Large intestine (tissue), 3 donors: ENCODE results near the gene PHLDB3. TPM values are rescaled to one million over a fixed set of nuclear protein-coding genes. Genes with fewer than 3 reads are reported as not detected.

Experiments used
- DNase-seq, 2 donors: peaks; one replicate each; pipeline versions ENCODE4 v3.0.0 to v3.0.0-alpha.2; 2013
- H3K27ac ChIP-seq: one replicate; pipeline ENCODE4 v1.5.1; 2013; ENCODE audit warnings: low read length
- H3K27me3 ChIP-seq: 2 replicates; pipeline ENCODE4 v1.6.1; 2013; ENCODE audit warnings: low read length; ENCODE audit not compliant: control insufficient read depth, insufficient read depth
- H3K36me3 ChIP-seq: 2 replicates; pipeline ENCODE4 v1.6.1; 2013; ENCODE audit warnings: low read length; ENCODE audit not compliant: control insufficient read depth, insufficient read depth
- H3K4me1 ChIP-seq: one replicate; pipeline ENCODE4 v1.6.1; 2013; ENCODE audit warnings: low read length; ENCODE audit not compliant: control insufficient read depth, insufficient read depth
- H3K4me3 ChIP-seq: one replicate; pipeline ENCODE4 v1.5.1; 2013; ENCODE audit warnings: low read length
- H3K9me3 ChIP-seq: one replicate; pipeline ENCODE4 v1.6.1; 2013; ENCODE audit warnings: mild to moderate bottlenecking, low read depth, low read length, moderate library complexity; ENCODE audit not compliant: control insufficient read depth
- WGBS: methylation state at CpG from one replicate; pipeline ENCODE4 v1.1.5; 2013; ENCODE audit warnings: low lambda C conversion rate; ENCODE audit not compliant: insufficient coverage; 5-methylcytosine and 5-hydroxymethylcytosine counted together
- polyA plus RNA-seq: library from polyadenylated mRNA; unstranded; fragments of 120-200 nt; gene quantifications from one replicate; pipeline ENCODE4 v1.2.1, GENCODE V29; 2013

The PHLDB3 gene
- polyA plus RNA-seq, 1 donor: 33.8 TPM

DNA sequence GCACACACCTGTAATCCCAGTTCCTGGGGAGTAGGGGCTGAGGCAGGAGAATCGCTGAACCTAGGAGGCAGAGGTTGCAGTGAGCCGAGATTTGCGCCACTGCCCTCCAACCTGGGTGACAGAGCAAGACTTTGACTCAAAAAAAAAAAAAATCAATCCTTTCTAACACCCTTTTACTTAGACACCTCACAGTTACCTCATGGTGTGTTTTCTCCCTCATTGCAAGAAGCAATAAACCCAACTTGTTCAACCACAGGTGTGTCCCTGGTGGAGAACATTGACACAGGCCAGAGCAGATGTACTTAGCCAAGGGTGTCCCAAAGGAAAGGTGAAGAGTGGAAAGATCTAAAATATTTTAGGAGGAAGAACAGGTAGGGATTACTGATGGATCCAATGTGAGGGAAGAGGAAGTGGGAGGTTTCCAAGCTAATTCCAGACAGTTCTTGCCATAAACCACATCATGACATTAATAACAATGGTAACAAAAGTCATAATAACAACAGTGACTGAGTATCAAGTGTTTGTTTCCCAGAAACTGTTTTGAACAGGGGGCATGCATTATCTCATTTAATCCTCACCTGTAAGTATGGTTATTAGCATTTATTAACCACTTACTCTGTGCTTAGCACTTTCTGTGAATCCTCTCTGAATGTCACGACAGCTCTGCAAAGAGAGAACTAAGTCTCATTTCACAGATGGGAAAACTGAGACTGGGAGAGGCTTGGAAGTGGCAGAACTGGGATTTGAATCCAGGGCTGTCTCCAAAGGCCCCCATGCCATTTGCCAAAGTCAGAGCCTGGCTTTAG is 36.0 kb downstream of the PHLDB3 start:
- Histone ChIP-seq H3K36me3 (no peaks in the 10 kb centered on the region), H3K4me1 (peaks cover 4% of the 10 kb centered on the region), H3K27ac (no peak overlapping the region), H3K27me3 (peaks cover 15% of the 10 kb centered on the region), H3K9me3 (peaks cover 5% of the 10 kb centered on the region), H3K4me3 (no peak overlapping the region)
- no peak for DNase-seq
- no CpG with 5 or more reads among the region's 4 CpGs for WGBS

DNA sequence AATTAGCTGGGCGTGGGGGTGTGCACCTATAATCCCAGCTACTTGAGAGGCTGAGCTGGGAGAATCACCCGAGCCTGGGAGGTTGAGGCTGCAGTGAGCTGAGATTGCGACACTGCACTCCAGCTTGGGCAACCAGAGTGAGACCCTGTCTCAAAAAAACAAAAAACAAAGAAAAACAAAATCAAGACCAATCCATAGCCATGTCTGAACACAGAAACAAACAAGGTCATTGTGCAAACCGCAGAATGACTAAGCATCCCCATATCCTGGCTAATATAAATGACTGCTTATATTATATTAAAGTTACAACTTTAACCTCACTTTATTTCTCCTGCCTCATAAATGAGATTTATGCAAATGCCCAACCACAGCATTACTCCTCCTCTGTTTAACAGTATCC is 36.8 kb downstream of the PHLDB3 start:
- no peak overlapping the region for H3K27ac ChIP-seq
- peaks cover 15% of the 10 kb centered on the region for H3K27me3 ChIP-seq
- WGBS: 60% methylated on average over 1 of the region's 4 CpGs
- no peak overlapping the region for H3K4me3 ChIP-seq
- no peaks in the 10 kb centered on the region for H3K36me3 ChIP-seq
- no peak for DNase-seq
- H3K4me1 ChIP-seq: peaks cover 4% of the 10 kb centered on the region
- peaks cover 5% of the 10 kb centered on the region for H3K9me3 ChIP-seq

DNA sequence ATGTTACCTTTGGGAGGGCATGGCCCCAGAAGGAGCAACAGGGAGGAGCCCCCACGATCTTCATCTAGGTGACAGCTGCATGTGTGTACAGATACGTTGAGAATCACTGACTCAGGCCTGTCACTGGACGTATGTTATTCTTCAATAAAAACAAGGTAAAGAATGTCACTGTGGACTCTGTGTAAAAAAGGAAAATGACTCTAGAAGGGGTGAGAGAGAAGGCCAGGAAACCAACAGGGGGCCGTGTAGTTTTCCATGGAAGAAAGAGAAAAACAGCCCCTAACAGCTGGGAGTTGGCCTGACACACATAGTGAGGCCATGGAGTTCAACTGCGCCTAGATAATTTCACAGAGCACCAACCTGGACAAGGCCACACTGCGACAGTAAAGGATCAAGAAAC is 37.3 kb downstream of the PHLDB3 start:
- Histone ChIP-seq H3K27ac (no peak overlapping the region), H3K4me3 (no peak overlapping the region), H3K36me3 (no peaks in the 10 kb centered on the region), H3K27me3 (peaks cover 15% of the 10 kb centered on the region), H3K9me3 (peaks cover 5% of the 10 kb centered on the region), H3K4me1 (peaks cover 4% of the 10 kb centered on the region)
- WGBS: no CpG with 5 or more reads among the region's 6 CpGs
- DNase-seq: no peak

DNA sequence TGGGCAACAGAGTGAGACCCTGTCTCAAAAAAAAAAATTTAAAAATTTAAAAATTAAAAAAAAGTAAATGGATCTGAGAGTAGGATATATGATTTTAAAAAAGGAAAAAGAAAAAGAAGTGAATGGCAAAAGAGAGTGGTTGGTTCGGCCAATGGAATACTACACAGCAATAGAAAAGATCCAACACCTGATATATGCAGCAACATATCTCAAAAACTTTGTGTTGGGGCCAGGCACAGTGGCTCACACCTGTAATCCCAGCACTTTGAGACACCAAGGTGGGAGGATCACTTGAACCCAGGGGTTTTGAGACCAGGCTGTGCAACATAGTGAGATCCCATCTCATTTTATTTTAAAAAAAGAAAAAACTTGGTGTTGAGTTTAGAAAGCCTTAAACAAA is 37.8 kb downstream of the PHLDB3 start:
- Histone ChIP-seq H3K36me3 (no peaks in the 10 kb centered on the region), H3K4me3 (no peak overlapping the region), H3K4me1 (peaks cover 4% of the 10 kb centered on the region), H3K27me3 (peaks cover 15% of the 10 kb centered on the region), H3K27ac (no peak overlapping the region), H3K9me3 (peaks cover 5% of the 10 kb centered on the region)
- DNase-seq: no peak
- 100% methylated on average over 1 of the region's 1 CpG for WGBS

DNA sequence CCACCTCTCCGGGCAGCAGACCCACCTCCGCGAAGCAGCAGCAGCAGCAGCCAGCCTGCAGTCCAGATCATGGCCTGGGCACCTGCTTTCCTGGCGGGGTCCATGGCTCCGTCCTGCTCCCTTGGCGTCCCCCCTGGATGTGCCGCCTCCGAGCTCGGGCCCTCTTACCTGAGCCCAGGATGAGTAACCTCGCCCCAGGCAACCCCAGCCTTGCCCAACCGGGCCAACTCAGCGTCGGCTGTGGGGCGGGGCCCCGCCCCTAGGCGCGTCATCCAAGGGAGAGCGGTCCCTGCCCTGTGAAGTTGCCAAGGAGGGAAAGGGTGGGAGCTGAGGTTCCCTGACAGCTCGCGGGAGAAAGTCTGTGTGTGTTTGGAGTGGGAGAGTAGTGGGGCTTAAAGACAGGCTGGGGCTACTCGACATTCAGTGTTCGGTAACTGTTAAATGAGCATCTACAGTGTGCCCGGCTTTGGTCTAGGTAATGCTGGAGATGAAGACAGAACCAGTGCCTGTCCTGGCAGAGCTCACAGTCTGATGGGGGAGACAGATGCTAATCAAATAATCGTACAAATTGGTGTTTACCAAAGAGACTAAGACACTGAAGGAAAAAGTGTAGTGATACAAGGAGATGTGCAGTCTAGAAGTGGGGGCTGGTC is 39.0 kb downstream of the PHLDB3 start, which contains the start of gene LYPD3:
Gene LYPD3 (minus strand): TSS at position 141 of the 653 bp plus-strand sequence. CDS start 37 bp downstream, at position 104.
- Histone ChIP-seq H3K36me3 (no peaks in the 10 kb centered on the region), H3K9me3 (peaks cover 5% of the 10 kb centered on the region), H3K4me1 (peaks cover 4% of the 10 kb centered on the region), H3K27ac (peak within 1 kb of the TSS; percentile 63), H3K4me3 (no peak within 1 kb of the TSS), H3K27me3 (peaks cover 18% of the 10 kb centered on the region)
- DNase-seq: peak; percentile 19 to 53
- no CpG with 5 or more reads among the region's 24 CpGs for WGBS

DNA sequence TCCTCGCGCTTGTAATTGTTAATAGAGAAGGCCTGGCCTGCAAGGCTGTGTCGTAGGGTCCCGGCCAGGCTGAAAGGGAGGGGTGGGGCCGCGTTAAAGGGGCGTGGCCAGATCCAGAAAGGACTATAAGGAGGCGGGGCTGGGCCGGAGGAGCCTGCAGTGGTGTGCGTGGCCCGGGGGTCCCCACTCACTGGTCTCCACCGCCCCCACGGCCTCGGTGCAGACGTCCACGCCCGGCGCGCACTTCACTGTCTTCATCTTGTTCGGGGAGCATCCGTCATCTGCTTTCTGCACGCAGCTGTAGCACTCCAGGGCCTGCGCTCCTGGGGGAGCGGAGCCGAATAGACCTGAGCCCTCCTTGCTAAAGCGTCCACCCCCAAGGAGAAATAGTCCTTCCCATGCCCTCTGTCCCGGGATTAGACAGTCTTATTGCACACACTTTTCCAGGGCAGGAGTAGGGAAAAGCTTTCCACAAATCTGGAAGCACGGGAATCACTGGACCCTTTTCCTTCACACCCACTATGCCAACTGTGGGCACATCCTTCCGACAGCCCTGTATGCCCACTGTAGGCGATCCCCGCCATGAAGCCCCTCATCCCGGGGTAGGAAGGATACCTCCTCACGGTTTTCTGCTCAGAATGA is 40.3 kb downstream of the PHLDB3 start:
- 50% methylated on average over 1 of the region's 33 CpGs for WGBS
- Histone ChIP-seq H3K36me3 (no peaks in the 10 kb centered on the region), H3K4me3 (peak overlapping the region; percentile 59), H3K27me3 (peaks cover 21% of the 10 kb centered on the region), H3K4me1 (peaks cover 4% of the 10 kb centered on the region), H3K27ac (peak overlapping the region; percentile 63), H3K9me3 (peaks cover 5% of the 10 kb centered on the region)
- no peak for DNase-seq

DNA sequence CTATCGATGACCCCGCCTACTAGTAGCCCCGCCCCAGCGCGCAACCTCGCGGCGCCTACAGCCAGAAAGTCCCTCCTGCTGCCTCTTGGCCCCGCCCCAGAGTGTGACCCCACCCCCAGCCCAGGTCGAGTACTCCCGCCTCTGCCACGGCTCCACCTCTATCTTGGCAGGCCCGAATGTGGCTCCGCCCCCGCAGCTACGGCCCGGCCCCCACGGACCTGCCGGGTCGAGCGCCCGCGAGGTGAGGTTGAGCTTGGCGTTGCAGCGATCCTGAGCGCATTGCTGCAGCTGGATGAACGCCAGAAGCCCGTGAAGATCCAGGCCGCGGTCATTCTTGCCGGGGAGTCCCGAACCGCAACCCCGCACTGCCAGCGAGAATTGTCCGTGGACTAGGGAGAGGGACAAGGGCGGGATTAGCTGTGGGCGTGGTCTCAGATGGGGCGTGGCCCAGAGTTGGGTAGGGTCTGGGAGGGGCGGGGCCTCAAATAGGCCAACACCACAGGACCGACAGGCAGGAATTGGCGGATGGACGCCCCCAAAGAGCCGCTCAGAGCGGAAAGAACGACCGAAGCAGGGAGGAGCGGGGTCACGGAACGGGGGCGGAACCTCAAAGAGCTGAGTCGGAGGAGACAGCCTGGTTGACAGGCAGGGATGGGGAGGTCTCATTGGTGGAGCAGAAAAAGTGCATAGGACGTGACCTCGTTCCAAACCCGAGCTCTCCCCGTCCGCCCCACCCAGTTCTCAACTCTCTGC is 41.0 kb downstream of the PHLDB3 start:
- WGBS: no CpG with 5 or more reads among the region's 57 CpGs
- peaks cover 5% of the 10 kb centered on the region for H3K9me3 ChIP-seq
- peaks cover 4% of the 10 kb centered on the region for H3K4me1 ChIP-seq
- peak overlapping the region; percentile 59 for H3K4me3 ChIP-seq
- H3K36me3 ChIP-seq: no peaks in the 10 kb centered on the region
- DNase-seq: peak; percentile 94 to 97
- H3K27me3 ChIP-seq: peaks cover 21% of the 10 kb centered on the region
- H3K27ac ChIP-seq: peak overlapping the region; percentile 63

DNA sequence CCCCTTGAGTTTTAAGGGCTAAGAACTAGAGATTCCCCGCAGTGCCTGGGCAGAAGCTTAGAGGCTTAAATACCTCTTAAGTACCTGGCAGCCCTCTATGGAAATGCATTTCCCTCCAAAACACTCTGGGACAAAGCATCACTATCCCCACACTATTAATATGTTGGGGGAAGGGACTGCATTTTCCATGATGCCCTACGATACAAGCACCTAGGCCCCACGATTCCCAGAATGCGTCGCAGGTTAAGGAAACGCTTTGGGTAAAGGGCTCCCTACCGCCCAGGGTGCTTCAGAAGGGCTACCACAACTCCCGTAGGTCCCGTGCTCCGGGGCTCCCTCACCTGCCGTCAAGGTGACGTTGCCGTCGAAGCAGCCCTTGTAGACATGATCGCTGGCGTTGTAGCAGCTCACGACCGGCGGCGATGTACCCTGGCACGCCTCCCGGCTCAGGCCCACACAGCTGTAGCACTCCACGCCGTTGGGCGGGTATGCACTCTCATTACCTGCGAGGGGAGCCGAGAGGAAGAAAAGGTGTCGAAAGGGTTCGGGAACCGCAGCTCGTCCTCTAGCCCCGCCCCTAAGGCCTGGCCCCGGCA is 41.7 kb downstream of the PHLDB3 start:
- Histone ChIP-seq H3K4me3 (peak overlapping the region; percentile 59), H3K4me1 (peaks cover 4% of the 10 kb centered on the region), H3K27ac (no peak overlapping the region), H3K27me3 (peaks cover 21% of the 10 kb centered on the region), H3K9me3 (peaks cover 5% of the 10 kb centered on the region), H3K36me3 (no peaks in the 10 kb centered on the region)
- DNase-seq: no peak
- no CpG with 5 or more reads among the region's 33 CpGs for WGBS

DNA sequence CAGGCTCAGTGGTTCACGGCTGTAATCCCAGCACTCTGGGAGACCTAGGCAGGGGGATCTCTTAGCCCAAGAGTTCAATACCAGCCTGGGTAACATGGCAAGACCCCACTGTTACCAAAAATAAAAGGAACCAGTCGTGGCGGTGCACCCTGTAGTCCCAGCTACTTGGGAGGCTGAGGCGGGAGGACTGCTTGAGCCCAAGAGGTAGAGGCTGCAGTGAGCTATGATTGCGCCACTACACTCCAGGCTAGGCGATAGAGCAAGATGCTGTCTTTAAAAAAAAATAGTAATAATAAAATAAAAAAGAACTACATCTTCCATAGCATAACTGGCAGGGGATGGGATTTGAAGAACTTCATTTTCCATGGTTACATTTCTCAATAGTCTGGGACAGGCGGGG is 42.2 kb downstream of the PHLDB3 start:
- no CpG with 5 or more reads among the region's 7 CpGs for WGBS
- Histone ChIP-seq H3K36me3 (no peaks in the 10 kb centered on the region), H3K9me3 (peaks cover 5% of the 10 kb centered on the region), H3K4me3 (no peak overlapping the region), H3K4me1 (peaks cover 4% of the 10 kb centered on the region), H3K27me3 (peaks cover 21% of the 10 kb centered on the region), H3K27ac (no peak overlapping the region)
- DNase-seq: no peak
